Fibroblast of upper back skin (primary cell): ENCODE data around the gene LRPPRC.

ENCODE experiments used
- DNase-seq: peaks from one replicate; pipeline ENCODE4 v3.0.0-alpha.2; 2013

Gene LRPPRC

GRCh38 chr2:43853141-43854081 lies 142.4 kb downstream of the LRPPRC start:
- no peak for DNase-seq

GRCh38 chr2:43852196-43852730 lies 143.5 kb downstream of the LRPPRC start:
- no peak for DNase-seq

GRCh38 chr2:43851011-43851980 lies 144.5 kb downstream of the LRPPRC start:
- DNase-seq = no peak

- no peak for DNase-seq
Observed at GRCh38 chr2:43848214-43848613, 147.6 kb downstream of the LRPPRC start.

- no peak for DNase-seq
Observed at GRCh38 chr2:43846140-43846793, 149.5 kb downstream of the LRPPRC start.

- no peak for DNase-seq
Observed at GRCh38 chr2:43845181-43845580, 150.6 kb downstream of the LRPPRC start.

GRCh38 chr2:43842866-43843226 lies 152.9 kb downstream of the LRPPRC start:
- DNase-seq = no peak

- DNase-seq = no peak
Observed at GRCh38 chr2:43841949-43842865, 153.6 kb downstream of the LRPPRC start.

GRCh38 chr2:43840965-43841364 lies 154.8 kb downstream of the LRPPRC start:
- no peak for DNase-seq

- no peak for DNase-seq
Observed at GRCh38 chr2:43839776-43840564, 155.8 kb downstream of the LRPPRC start.

- DNase-seq = no peak
Observed at GRCh38 chr2:43838560-43839267, 157.1 kb downstream of the LRPPRC start, which contains the start of the genes ABCG5 and ABCG8. Gene ABCG5 (minus strand): TSS chr2:43838839. CDS start chr2:43838679, 160 bp downstream. Gene ABCG8 (plus strand): TSS chr2:43838971. CDS start chr2:43839054, 83 bp downstream.

- DNase-seq = no peak
Observed at GRCh38 chr2:43837831-43838559, 157.8 kb downstream of the LRPPRC start.

GRCh38 chr2:43837033-43837432 lies 158.8 kb downstream of the LRPPRC start:
- no peak for DNase-seq
